Glutamatergic neuron (in vitro differentiated cells): ENCODE results near the gene CALN1. TPM values are rescaled to one million over a fixed set of nuclear protein-coding genes. Genes with fewer than 3 reads are reported as not detected.

Experiments
- DNase-seq: peaks from one replicate; pipeline ENCODE4 v3.0.0; 2022
- H3K27ac Mint-ChIP-seq: one replicate; pipeline ENCODE4 v1.8.0; 2020; ENCODE audit warnings: mild to moderate bottlenecking, mixed read lengths, inconsistent platforms; ENCODE audit not compliant: unreplicated experiment
- H3K27me3 Mint-ChIP-seq: one replicate; pipeline ENCODE4 v1.8.0; 2020; ENCODE audit warnings: mild to moderate bottlenecking, moderate library complexity, mixed read lengths, inconsistent platforms; ENCODE audit not compliant: unreplicated experiment
- H3K36me3 Mint-ChIP-seq: one replicate; pipeline ENCODE4 v1.8.0; 2020; ENCODE audit warnings: mild to moderate bottlenecking, mixed read lengths, inconsistent platforms; ENCODE audit not compliant: unreplicated experiment
- H3K4me1 Mint-ChIP-seq: one replicate; pipeline ENCODE4 v1.8.0; 2020; ENCODE audit warnings: mild to moderate bottlenecking, low read depth, mixed read lengths, inconsistent platforms; ENCODE audit not compliant: unreplicated experiment
- H3K4me3 Mint-ChIP-seq: one replicate; pipeline ENCODE4 v1.8.0; 2020; ENCODE audit warnings: mild to moderate bottlenecking, mixed read lengths, inconsistent platforms; ENCODE audit not compliant: unreplicated experiment
- H3K9me3 Mint-ChIP-seq: one replicate; pipeline ENCODE4 v1.8.0; 2020; ENCODE audit warnings: mild to moderate bottlenecking, moderate library complexity, mixed read lengths, inconsistent platforms; ENCODE audit not compliant: unreplicated experiment
- CTCF ChIP-seq: fragments of 200-600 bp; sonication (generic); IDR thresholded peaks from one replicate; pipeline ENCODE4 v1.5.0; 2021; ENCODE audit not compliant: partially characterized antibody, unreplicated experiment
- total RNA-seq: library from RNA; stranded (reverse); fragmentation: NEBNext Ultra II Directional; extraction: Animal tissue kit (Norgen Biotek cat#: 25700); gene quantifications from one replicate; pipeline ENCODE4 v1.2.1, GENCODE V29; 2021; ENCODE audit not compliant: unreplicated experiment

Gene CALN1
- total RNA-seq, 1 donor from 2014 or later: 3.5 TPM

- Mint-ChIP-seq H3K36me3 (no peaks in the 10 kb centered on the region), H3K4me3 (no peak overlapping the region), H3K27me3 (peaks cover 2% of the 10 kb centered on the region), H3K4me1 (no peaks in the 10 kb centered on the region), H3K9me3 (no peaks in the 10 kb centered on the region), H3K27ac (no peak overlapping the region)
- no peak for DNase-seq
- TF ChIP-seq CTCF: no peak
These were observed 347.2 kb downstream of the CALN1 start for GRCh38 chr7:72064916-72065315.

- Mint-ChIP-seq H3K4me3 (no peak overlapping the region), H3K36me3 (no peaks in the 10 kb centered on the region), H3K4me1 (no peaks in the 10 kb centered on the region), H3K27me3 (peaks cover 2% of the 10 kb centered on the region), H3K9me3 (no peaks in the 10 kb centered on the region), H3K27ac (no peak overlapping the region)
- no peak for DNase-seq
- no peak for TF ChIP-seq CTCF
These were observed 348.8 kb downstream of the CALN1 start for GRCh38 chr7:72063330-72063729.

GRCh38 chr7:72062666-72063065, 349.5 kb downstream of the CALN1 start:
- H3K4me1 Mint-ChIP-seq: no peaks in the 10 kb centered on the region
- no peak overlapping the region for H3K4me3 Mint-ChIP-seq
- peaks cover 2% of the 10 kb centered on the region for H3K27me3 Mint-ChIP-seq
- H3K9me3 Mint-ChIP-seq: no peaks in the 10 kb centered on the region
- no peak for DNase-seq
- no peak for TF ChIP-seq CTCF
- no peak overlapping the region for H3K27ac Mint-ChIP-seq
- no peaks in the 10 kb centered on the region for H3K36me3 Mint-ChIP-seq

- no peaks in the 10 kb centered on the region for H3K27me3 Mint-ChIP-seq
- H3K27ac Mint-ChIP-seq: no peak overlapping the region
- H3K4me1 Mint-ChIP-seq: no peaks in the 10 kb centered on the region
- TF ChIP-seq CTCF: no peak
- no peaks in the 10 kb centered on the region for H3K9me3 Mint-ChIP-seq
- no peaks in the 10 kb centered on the region for H3K36me3 Mint-ChIP-seq
- no peak for DNase-seq
- H3K4me3 Mint-ChIP-seq: no peak overlapping the region
These were observed 352.2 kb downstream of the CALN1 start for GRCh38 chr7:72059925-72060324.

GRCh38 chr7:72058579-72058978, 353.6 kb downstream of the CALN1 start:
- Mint-ChIP-seq H3K4me3 (no peak overlapping the region), H3K36me3 (no peaks in the 10 kb centered on the region), H3K27me3 (no peaks in the 10 kb centered on the region), H3K4me1 (no peaks in the 10 kb centered on the region), H3K27ac (no peak overlapping the region), H3K9me3 (no peaks in the 10 kb centered on the region)
- no peak for TF ChIP-seq CTCF
- no peak for DNase-seq
